RWPE2 (cell line): ENCODE measurements around the gene TAPT1.

Experiments
- ATAC-seq: fragments of 200-7000 bp; cut with Tn5 transposase; 3 replicates; pipeline ENCODE4 v1.9.1; 2021; ENCODE audit warnings: low read depth
- DNase-seq: peaks from one replicate; pipeline ENCODE4 v3.0.0-alpha.2; 2020; ENCODE audit warnings: low spot score
- H3K27ac ChIP-seq: fragments of 450-650 bp; 2 replicates; pipeline ENCODE4 v1.5.1; 2017; ENCODE audit warnings: mild to moderate bottlenecking; ENCODE audit not compliant: poor library complexity, severe bottlenecking
- H3K27me3 ChIP-seq: fragments of 250-450 bp; sonication (Bioruptor Pico); 2 replicates; pipeline ENCODE4 v1.5.1; 2021; ENCODE audit warnings: mild to moderate bottlenecking, moderate library complexity; ENCODE audit not compliant: insufficient read depth, poor library complexity, severe bottlenecking
- H3K36me3 ChIP-seq: fragments of 250-450 bp; sonication (Bioruptor Pico); 2 replicates; pipeline ENCODE4 v1.5.1; 2020; ENCODE audit warnings: low read depth, mild to moderate bottlenecking, moderate library complexity
- H3K4me1 ChIP-seq: fragments of 250-450 bp; sonication (Bioruptor Pico); 2 replicates; pipeline ENCODE4 v1.5.1; 2021; ENCODE audit warnings: mild to moderate bottlenecking, moderate library complexity; ENCODE audit not compliant: insufficient read depth, poor library complexity, severe bottlenecking
- H3K4me3 ChIP-seq: fragments of 250-450 bp; sonication (Bioruptor Pico); 2 replicates; pipeline ENCODE4 v1.5.1; 2021; ENCODE audit warnings: mild to moderate bottlenecking, moderate library complexity; ENCODE audit not compliant: severe bottlenecking
- H3K9me3 ChIP-seq: fragments of 250-450 bp; sonication (Bioruptor Pico); 2 replicates; pipeline ENCODE4 v1.5.1; 2021; ENCODE audit warnings: mild to moderate bottlenecking, moderate library complexity; ENCODE audit not compliant: severe bottlenecking
- CTCF ChIP-seq: fragments of 450-650 bp; IDR thresholded peaks from one replicate; pipeline ENCODE4 v1.5.1; 2017; ENCODE audit warnings: mild to moderate bottlenecking, moderate library complexity; ENCODE audit not compliant: poor library complexity, severe bottlenecking

The TAPT1 gene

GRCh38 chr4:16126714-16127113, 99.6 kb downstream of the TAPT1 start:
- no peak overlapping the region for H3K4me3 ChIP-seq
- H3K4me1 ChIP-seq: no peaks in the 10 kb centered on the region
- no peak for DNase-seq
- no peaks in the 10 kb centered on the region for H3K27me3 ChIP-seq
- H3K36me3 ChIP-seq: no peaks in the 10 kb centered on the region
- no peak overlapping the region for H3K27ac ChIP-seq
- TF ChIP-seq CTCF: no peak
- no peaks in the 10 kb centered on the region for H3K9me3 ChIP-seq
- ATAC-seq: no peak

GRCh38 chr4:16125571-16126445, 100.5 kb downstream of the TAPT1 start:
- TF ChIP-seq CTCF: no peak
- ATAC-seq (no peak), DNase-seq (no peak)
- H3K4me1 ChIP-seq: no peaks in the 10 kb centered on the region
- H3K36me3 ChIP-seq: no peaks in the 10 kb centered on the region
- H3K27me3 ChIP-seq: no peaks in the 10 kb centered on the region
- H3K9me3 ChIP-seq: no peaks in the 10 kb centered on the region
- H3K27ac ChIP-seq: no peak overlapping the region
- no peak overlapping the region for H3K4me3 ChIP-seq

- H3K4me1 ChIP-seq: no peaks in the 10 kb centered on the region
- TF ChIP-seq CTCF: no peak
These were observed 102.0 kb downstream of the TAPT1 start for GRCh38 chr4:16124232-16124631.

GRCh38 chr4:16123356-16124084, 102.8 kb downstream of the TAPT1 start:
- Histone ChIP-seq H3K27ac (no peak overlapping the region), H3K4me3 (no peak overlapping the region), H3K36me3 (no peaks in the 10 kb centered on the region), H3K27me3 (no peaks in the 10 kb centered on the region), H3K4me1 (no peaks in the 10 kb centered on the region), H3K9me3 (no peaks in the 10 kb centered on the region)
- no peak for ATAC-seq
- TF ChIP-seq CTCF: no peak
- no peak for DNase-seq

More at GRCh38 chr4:16124232-16124631, 102.0 kb downstream of the TAPT1 start:
- Histone ChIP-seq H3K27me3 (no peaks in the 10 kb centered on the region), H3K4me3 (no peak overlapping the region), H3K27ac (no peak overlapping the region), H3K9me3 (no peaks in the 10 kb centered on the region), H3K36me3 (no peaks in the 10 kb centered on the region)
- no peak for ATAC-seq
- no peak for DNase-seq

GRCh38 chr4:16122784-16123183, 103.5 kb downstream of the TAPT1 start:
- H3K4me1 ChIP-seq: no peaks in the 10 kb centered on the region
- no peak for TF ChIP-seq CTCF
- H3K9me3 ChIP-seq: no peaks in the 10 kb centered on the region
- DNase-seq (no peak), ATAC-seq (no peak)
- H3K27me3 ChIP-seq: no peaks in the 10 kb centered on the region
- H3K27ac ChIP-seq: no peak overlapping the region
- no peak overlapping the region for H3K4me3 ChIP-seq
- no peaks in the 10 kb centered on the region for H3K36me3 ChIP-seq
